IPS DF 19.7 (cell line): ENCODE results near the gene LDHAL6A.
"Not testable (repeated sequence)": the region's sequence is repeated elsewhere in the genome, so short reads cannot be mapped to it uniquely, and the experiment has no call there.

Experiments used
- DNase-seq: peaks from one replicate; pipeline ENCODE4 v3.0.0-alpha.2; 2013; ENCODE audit warnings: low read depth, low spot score

Gene LDHAL6A

GRCh38 chr11:18455686-18456372 is at the start of gene LDHAL6A:
TSS of gene LDHAL6A (plus strand) at chr11:18455856. CDS start at chr11:18456681, 825 bp downstream.
- DNase-seq, result no peak

- DNase-seq, result not testable (repeated sequence)
Measured at GRCh38 chr11:18407400-18407799, 48.3 kb upstream of the LDHAL6A start.

DNA sequence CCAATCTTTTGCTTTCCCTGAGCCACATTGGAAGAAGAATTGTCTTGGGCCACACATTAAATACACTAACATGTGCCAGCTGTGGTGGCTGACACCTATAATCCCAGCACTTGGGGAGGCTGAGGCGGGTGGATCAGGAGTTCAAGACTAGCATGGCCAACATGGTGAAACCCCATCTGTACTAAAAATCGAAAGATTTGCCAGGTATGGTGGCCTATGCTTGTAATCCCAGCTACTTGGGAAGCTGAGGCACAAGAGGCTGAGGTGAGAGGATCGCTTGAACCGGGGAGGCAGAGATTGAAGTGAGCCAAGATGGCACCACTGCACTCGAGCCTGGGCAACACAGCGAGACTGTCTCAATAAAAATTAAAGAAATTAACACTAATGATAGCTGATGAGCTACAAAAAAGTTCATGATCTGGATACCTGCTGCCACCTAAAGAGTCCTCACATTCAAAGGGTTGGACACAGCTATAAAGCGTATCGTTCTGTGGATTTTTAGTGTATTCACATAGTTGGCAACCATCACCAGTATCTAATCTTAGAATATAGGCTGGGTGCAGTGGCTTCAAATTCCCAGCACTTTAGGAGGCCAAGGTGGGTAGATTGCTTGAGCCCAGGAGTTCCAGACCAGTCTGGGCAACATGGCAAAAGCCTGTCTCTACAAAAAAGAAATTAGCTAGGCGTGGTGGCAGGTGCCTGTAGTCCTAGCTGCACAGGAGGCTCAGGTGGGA is 46.9 kb upstream of the LDHAL6A start:
- DNase-seq, result no peak

DNA sequence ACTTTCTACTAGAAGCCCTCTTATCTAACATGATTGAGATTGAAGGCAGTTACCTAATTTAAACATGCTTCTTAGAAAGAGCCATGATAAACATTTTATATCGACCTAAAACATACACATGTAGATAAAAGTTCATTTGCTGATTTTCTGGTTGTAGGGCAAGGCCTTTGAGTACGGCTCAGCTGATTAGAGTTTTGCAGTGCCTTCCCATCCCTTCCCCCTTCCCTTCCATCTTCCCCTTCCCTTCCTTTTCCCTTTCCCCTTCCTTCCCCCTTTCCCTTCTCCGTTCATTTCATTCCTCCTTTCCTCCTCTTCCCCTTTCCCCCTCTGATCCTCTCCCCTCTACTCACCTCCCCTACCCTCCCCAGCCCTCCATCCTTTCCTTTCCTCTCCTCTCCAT is 39.2 kb upstream of the LDHAL6A start:
- DNase-seq, result no peak

- no peak for DNase-seq
Measured at GRCh38 chr11:18419040-18419439, 36.6 kb upstream of the LDHAL6A start.

- DNase-seq, result no peak
Measured at GRCh38 chr11:18420067-18420466, 35.6 kb upstream of the LDHAL6A start.

DNA sequence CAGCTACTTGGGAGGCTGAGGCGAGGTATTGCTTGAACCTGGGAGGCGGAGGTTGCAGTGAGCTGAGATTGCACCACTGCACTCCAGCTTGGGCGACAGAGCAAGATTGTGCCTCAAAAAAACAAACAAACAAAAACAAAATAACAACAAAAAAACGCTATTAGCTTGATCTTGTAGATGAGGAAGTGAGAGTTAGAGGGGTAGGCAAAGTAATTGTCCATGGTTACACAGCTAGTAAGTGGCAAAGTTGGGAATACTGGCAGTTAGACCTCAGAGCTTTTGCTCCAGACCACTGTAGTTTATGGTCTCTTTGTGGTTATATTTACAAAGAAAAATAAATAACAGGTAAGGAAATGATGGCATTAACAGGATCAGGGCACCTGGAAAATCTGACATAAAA is 28.4 kb upstream of the LDHAL6A start:
- no peak for DNase-seq

DNA sequence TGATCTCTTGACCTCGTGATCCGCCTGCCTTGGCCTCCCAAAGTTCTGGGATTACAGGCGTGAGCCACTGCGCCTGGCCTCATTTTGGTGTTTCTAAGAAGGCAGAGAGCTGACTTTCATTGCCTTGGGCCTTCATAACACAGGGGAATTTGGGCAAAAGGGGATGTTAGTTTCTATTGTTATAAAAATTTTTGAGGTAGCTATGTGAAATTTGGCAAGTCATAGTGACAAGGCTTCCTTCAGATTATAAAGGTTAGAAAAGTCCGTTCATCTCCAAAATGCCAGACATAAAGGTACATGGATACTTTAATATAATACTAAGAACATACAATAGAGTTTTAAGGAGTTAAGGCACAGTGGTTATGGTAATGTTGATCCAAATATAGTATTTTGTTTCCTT is 26.3 kb upstream of the LDHAL6A start:
- DNase-seq, result no peak

- no peak for DNase-seq
Measured at GRCh38 chr11:18438691-18439090, 17.0 kb upstream of the LDHAL6A start.

- DNase-seq, result no peak
Measured at GRCh38 chr11:18449251-18449650, 6.4 kb upstream of the LDHAL6A start.

DNA sequence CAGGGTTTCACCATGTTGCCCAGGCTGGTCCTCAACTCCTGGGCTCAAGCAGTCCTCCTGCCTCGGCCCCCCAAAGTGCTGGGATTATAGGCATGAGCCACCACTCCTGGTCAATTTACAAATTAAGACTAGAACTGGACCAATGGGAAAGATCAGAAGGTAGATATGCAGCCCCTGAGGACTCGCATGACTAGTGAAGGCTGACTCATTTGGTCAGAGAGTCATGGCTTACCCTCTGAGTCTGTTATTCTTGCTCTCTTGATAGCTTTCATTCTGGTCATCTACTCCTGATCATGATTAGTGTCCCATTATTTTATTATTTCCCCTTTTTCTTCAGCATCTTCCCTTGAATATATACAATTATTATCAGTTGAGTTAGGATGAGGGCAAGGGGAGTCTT is 2.7 kb upstream of the LDHAL6A start:
- DNase-seq, result no peak

GRCh38 chr11:18457450-18457849 is 1.8 kb downstream of the LDHAL6A start:
- DNase-seq, result no peak

- DNase-seq, result no peak
Measured at GRCh38 chr11:18459634-18460033, 4.0 kb downstream of the LDHAL6A start.

DNA sequence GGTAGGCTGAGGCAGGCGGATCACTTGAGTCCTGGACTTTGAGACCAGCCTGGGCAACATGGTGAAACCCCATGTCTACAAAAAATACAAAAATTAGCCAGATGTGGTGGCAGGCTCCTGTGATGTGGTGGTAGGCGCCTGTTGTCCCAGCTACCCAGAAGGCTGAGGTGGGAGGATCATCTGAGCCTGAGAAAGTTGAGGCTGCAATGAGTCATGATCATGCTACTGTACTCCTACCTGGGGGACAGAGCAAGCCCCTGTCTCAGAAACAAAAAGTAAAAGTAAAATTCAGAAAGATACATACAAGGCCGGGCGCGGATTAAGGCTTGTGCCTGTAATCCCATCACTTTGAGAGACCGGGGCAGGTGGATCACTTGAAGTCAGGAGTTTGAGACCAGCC is 6.3 kb downstream of the LDHAL6A start:
- no peak for DNase-seq

DNA sequence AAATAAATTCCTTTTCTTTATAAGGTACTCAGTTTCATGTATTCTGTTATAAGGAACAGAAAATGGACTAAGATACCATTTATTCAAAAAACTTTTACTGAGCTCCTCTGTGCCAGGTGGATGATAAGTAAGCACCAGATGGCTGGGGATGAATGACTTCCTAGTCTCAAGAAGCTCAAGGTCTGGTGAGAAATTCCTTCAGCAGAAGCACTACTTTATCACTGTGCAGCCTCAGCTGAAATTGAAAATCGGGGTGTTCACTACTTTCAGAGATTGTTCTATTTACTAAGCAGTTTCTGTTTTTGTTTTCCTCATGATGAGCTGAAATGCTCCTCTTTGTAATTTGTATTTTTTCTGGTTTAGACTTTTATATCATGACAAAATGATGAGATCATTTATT is 7.8 kb downstream of the LDHAL6A start:
- DNase-seq, result no peak

DNA sequence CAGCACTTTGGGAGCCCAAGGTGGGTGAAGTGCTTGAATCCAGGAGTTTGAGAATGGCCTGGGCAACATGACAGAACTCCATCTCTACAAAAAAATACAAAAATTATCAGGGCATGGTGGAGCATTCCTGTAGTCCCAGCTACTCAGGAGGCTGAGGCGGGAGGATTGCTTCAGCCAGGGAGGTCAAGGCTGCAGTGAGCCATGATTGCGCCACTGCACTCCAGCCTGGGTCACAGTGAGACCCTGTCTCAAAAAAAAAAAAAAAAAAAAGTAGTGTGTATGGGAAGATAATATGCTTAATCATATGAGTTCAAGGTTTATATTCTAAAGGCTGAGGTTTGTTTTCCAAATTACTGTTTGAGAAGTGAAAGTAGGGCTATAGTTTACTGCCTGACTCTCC is 10.7 kb downstream of the LDHAL6A start:
- no peak for DNase-seq

DNA sequence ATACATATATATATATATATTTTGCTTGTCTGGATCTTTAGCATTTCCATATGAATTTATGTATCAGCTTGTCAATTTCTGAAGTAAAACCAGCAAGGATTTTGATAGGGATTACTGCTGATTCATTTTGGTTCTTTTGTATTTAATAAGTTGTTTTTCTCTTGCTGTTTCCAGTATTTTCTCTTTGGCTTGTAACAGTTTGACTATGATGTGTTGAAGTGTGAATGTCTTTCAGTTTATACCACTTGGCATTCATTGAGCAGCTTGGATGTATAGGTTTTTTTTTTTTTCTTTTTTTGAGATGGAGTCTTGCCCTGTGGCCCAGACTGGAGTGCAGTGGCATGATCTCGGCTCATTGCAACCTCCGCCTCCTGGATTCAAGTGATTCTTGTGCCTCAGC is 12.4 kb downstream of the LDHAL6A start:
- no peak for DNase-seq

- no peak for DNase-seq
Measured at GRCh38 chr11:18468961-18469360, 13.3 kb downstream of the LDHAL6A start.

DNA sequence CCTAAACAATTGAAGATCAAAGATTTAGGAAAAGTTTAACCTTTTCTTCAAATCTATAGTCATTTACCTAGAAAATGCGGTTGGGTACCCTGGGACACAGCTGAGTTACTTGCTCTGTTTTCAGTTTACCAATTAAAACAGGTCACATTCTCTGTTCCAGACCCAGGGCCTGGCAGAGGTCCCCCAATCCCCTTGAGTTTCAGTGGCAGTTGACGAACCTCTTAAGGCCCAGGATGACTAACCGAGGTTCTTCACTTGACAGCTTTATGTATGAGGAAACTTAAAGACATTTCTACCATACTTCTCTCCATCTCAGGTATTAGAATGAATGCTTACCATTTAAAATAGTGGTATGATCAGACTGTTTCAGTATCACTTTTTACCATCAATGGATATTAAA is 16.3 kb downstream of the LDHAL6A start:
- DNase-seq, result no peak

GRCh38 chr11:18472587-18472986 is 16.9 kb downstream of the LDHAL6A start:
- no peak for DNase-seq

- no peak for DNase-seq
Measured at GRCh38 chr11:18479063-18479462, 23.4 kb downstream of the LDHAL6A start.

DNA sequence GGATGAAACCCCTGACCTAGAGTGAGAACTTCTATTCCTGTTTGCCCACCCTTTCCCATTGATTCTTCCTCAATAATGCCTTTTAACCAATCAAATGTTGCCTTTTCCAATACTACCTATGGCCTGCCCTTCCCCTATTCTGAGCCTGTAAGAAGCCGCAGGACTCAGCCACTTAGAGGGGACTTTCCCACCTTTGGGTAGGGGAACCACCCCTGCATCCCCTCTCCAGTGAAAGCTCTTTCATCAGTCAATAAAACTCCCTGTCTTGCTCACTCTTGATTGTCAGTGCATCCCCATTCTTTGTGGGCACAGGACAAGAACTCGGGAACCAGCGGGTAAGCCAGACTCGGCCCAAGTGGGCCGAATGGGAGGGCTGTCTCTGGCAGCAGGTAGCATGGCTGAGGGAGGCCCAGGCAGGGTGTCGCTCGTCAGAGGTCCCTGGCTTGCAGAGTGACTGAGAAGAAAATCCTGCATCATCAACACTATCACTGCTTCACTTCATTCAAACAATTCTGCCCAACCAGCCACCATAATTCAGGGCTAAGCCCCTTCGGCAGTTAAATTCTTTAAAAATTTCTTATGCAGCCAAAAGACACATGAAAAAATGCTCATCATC is 30.4 kb downstream of the LDHAL6A start:
- DNase-seq, result no peak

GRCh38 chr11:18490319-18490718 is 34.7 kb downstream of the LDHAL6A start:
- no peak for DNase-seq
